ENCODE measurements around the gene PLCD3. TPM values are rescaled to one million over a fixed set of nuclear protein-coding genes. Genes with fewer than 3 reads are reported as not detected.

The PLCD3 gene
- total and polyA plus RNA-seq, 2 of the 4 experiments (the other 2 are of a cell fraction): 5.6 to 36.6 TPM

- H3K18ac ChIP-seq (ENCODE audit: low read depth, low read length): no peak overlapping the region
- no peak overlapping the region for H4K8ac ChIP-seq (ENCODE audit: low read depth in 2 of 2, low read length in 2 of 2)
- BruUV-seq (replicated peaks): no TSS peak
- in situ Hi-C loops (cut with MboI; ENCODE audit: low sequenced_read_pairs) (no loop called here), intact Hi-C loops (cut with micrococcal nuclease) (no loop called here), dilution Hi-C loops (cut with HindIII; ENCODE audit: low sequenced_read_pairs, unreplicated experiment) (no loop called here)
- no peak overlapping the region for H3K4me2 ChIP-seq (ENCODE audit: low read depth, low read length)
- H3K4me1 ChIP-seq (ENCODE audit: control insufficient read depth, insufficient read depth, low read length): peaks cover 9% of the 10 kb centered on the region
- no peak overlapping the region for H4K91ac ChIP-seq (ENCODE audit: insufficient read depth, low read depth, low read length)
- CTCF ChIA-PET: interaction anchor here (0.8 to 1.6 kb wide), 2 partner anchors 21 to 41 kb away, joined by 3 to 9 read pairs; partner anchors contain the start of gene ACBD4
- no CpG with 5 or more reads among the region's 3 CpGs for WGBS, 2 experiments (ENCODE audit: extremely low coverage in 2 of 2, insufficient read length in 1 of 2)
- POLR2A ChIA-PET (ENCODE audit: unreplicated experiment): no interaction called here
- no peak overlapping the region for H2BK120ac ChIP-seq (ENCODE audit: low read depth, low read length)
- no peak overlapping the region for H2BK15ac ChIP-seq (ENCODE audit: low read depth, low read length)
- peaks cover 15 to 61% of the 10 kb centered on the region in 2 experiments for H3K79me1 ChIP-seq (ENCODE audit: low read depth in 1 of 2, low read length in 2 of 2)
- TF ChIP-seq FOS (IDR thresholded peaks at IDR 0.05; ENCODE audit: low read depth, low read length): no peak
- TF ChIP-seq ELK1 (IDR thresholded peaks at IDR 0.05; ENCODE audit: borderline replicate concordance, low read depth, low read length): no peak
- no peak for TF ChIP-seq USF2 (IDR thresholded peaks at IDR 0.05; ENCODE audit: low read depth, low read length)
- TF ChIP-seq MAFK (IDR thresholded peaks at IDR 0.05; ENCODE audit: low read depth, low read length): no peak
- no peak for TF ChIP-seq CTCF (conservative IDR thresholded peaks at IDR 0.05; ENCODE audit: low read depth, low read length)
- no peak for TF ChIP-seq SMC3 (IDR thresholded peaks at IDR 0.05; ENCODE audit: low read depth, low read length)
- TF ChIP-seq CEBPB (IDR thresholded peaks at IDR 0.05; ENCODE audit: low read depth, low read length): no peak
- no peak for TF ChIP-seq RAD21 (IDR thresholded peaks at IDR 0.05; ENCODE audit: low read length)
- TF ChIP-seq NFE2L2 (IDR thresholded peaks at IDR 0.05; ENCODE audit: low read depth, low read length): no peak
- TF ChIP-seq MAZ (IDR thresholded peaks at IDR 0.05; ENCODE audit: borderline replicate concordance, low read depth, low read length): no peak
- TF ChIP-seq POLR2A (IDR thresholded peaks at IDR 0.05; ENCODE audit: low read depth, low read length): no peak
- no peak for TF ChIP-seq BHLHE40 (IDR thresholded peaks at IDR 0.05; ENCODE audit: low read depth, low read length)
- TF ChIP-seq CHD1 (IDR thresholded peaks at IDR 0.05; ENCODE audit: low read depth, low read length): no peak
- no peak for TF ChIP-seq RFX5 (IDR thresholded peaks at IDR 0.05; ENCODE audit: low read depth, low read length)
- no peak for TF ChIP-seq MXI1 (IDR thresholded peaks at IDR 0.05; ENCODE audit: borderline replicate concordance, low read depth, low read length)
- no peak for TF ChIP-seq RCOR1 (IDR thresholded peaks at IDR 0.05; ENCODE audit: insufficient replicate concordance, low read length)
- H4K5ac ChIP-seq (ENCODE audit: low read depth, low read length): no peak overlapping the region
- no peaks in the 10 kb centered on the region for H3K9me3 ChIP-seq (ENCODE audit: control insufficient read depth, insufficient read depth, low read length)
- ATAC-seq (ENCODE audit: low read depth) (no peak), DNase-seq (no peak)
- no peaks in the 10 kb centered on the region for H3K27me3 ChIP-seq (ENCODE audit: control insufficient read depth, insufficient read depth, low read length)
- no peak overlapping the region for H2AK5ac ChIP-seq (ENCODE audit: low read depth, low read length)
- peaks cover 8% of the 10 kb centered on the region for H3K9me1 ChIP-seq (ENCODE audit: insufficient read depth, low read length)
- no peak overlapping the region for H2BK20ac ChIP-seq (ENCODE audit: low read depth, low read length)
- H3K4ac ChIP-seq (ENCODE audit: low read depth, low read length): no peak overlapping the region
- no peak overlapping the region for H3K9ac ChIP-seq (ENCODE audit: low read depth, low read length)
- no peak overlapping the region for H3K4me3 ChIP-seq (ENCODE audit: insufficient read depth, low read depth, low read length)
- H3K56ac ChIP-seq (ENCODE audit: extremely low read depth, insufficient read depth, low read length): no peak overlapping the region
- H4K20me1 ChIP-seq (ENCODE audit: insufficient read depth, low read length): peaks cover 21% of the 10 kb centered on the region
- no peak overlapping the region for H3K23ac ChIP-seq (ENCODE audit: low read depth, low read length)
- H2AK9ac ChIP-seq (replicated peaks; ENCODE audit: low read depth, low read length, poor library complexity): no peak overlapping the region
- no peak overlapping the region for H2BK5ac ChIP-seq (ENCODE audit: low read depth, low read length, poor library complexity, severe bottlenecking)
- H2AFZ ChIP-seq (replicated peaks; ENCODE audit: low read length, poor library complexity): no peak overlapping the region
- H3K36me3 ChIP-seq (ENCODE audit: control insufficient read depth, insufficient read depth, low read length): no peaks in the 10 kb centered on the region
- H3K27ac ChIP-seq (ENCODE audit: insufficient read depth, low read length): no peak overlapping the region
- H3K14ac ChIP-seq (replicated peaks; ENCODE audit: low read depth, low read length): no peak overlapping the region
Measured at GRCh38 chr17:45156242-45156641, 23.9 kb upstream of the PLCD3 start.
